Measurements from ENCODE around the gene CACNB1.

The CACNB1 gene

DNA sequence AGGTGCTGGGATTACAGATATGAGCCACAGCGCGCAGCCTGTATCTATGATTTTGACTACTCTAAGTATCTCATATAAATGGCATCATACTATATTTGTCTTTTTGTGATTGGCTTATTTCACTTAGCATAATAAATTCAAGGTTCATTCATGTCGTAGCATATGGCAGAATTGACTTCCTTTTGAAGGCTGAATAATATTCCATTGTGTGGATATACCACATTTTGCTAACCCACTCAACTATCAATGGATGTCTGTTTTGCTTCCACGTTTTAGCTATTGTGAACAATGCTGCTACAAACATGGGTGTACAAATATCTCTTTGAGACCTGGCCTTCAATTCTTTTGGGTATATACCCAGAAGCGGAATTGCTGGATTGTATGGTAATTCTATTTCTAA lies 56.2 kb downstream of the CACNB1 start:
- H3K4me3 ChIP-seq (ENCODE audit: control insufficient read depth, low read depth, low read length), result no peak overlapping the region
- TF ChIP-seq, protein P1, sequence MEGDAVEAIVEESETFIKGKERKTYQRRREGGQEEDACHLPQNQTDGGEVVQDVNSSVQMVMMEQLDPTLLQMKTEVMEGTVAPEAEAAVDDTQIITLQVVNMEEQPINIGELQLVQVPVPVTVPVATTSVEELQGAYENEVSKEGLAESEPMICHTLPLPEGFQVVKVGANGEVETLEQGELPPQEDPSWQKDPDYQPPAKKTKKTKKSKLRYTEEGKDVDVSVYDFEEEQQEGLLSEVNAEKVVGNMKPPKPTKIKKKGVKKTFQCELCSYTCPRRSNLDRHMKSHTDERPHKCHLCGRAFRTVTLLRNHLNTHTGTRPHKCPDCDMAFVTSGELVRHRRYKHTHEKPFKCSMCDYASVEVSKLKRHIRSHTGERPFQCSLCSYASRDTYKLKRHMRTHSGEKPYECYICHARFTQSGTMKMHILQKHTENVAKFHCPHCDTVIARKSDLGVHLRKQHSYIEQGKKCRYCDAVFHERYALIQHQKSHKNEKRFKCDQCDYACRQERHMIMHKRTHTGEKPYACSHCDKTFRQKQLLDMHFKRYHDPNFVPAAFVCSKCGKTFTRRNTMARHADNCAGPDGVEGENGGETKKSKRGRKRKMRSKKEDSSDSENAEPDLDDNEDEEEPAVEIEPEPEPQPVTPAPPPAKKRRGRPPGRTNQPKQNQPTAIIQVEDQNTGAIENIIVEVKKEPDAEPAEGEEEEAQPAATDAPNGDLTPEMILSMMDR (conservative IDR thresholded peaks at IDR 0.05; ENCODE audit: control insufficient read depth, insufficient read depth, low read depth, low read length), result no peak

DNA sequence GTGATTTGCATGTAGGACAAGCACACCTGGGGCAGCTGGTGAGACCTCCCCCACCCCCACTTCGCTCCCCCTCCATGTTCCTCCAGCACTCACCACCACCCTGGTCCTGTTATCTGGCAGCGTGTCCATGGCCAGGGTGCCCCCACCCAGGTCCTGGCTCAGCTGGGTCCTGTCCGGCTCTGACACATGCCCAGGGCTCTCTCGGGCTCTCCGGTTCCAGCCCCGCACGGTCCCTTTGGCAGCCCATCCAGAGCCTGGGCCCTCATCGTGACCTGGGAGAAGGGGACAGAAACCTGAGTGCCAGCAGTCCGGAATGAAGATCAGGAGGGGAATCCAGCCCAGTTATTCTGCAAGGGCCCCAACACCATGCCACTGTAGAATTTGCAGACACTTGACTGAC lies 57.9 kb downstream of the CACNB1 start:
- DNase-seq (ENCODE audit: low read depth), result no peak
- no peak overlapping the region for H3K4me3 ChIP-seq (ENCODE audit: control insufficient read depth, low read depth, low read length)
- TF ChIP-seq, protein P1 (conservative IDR thresholded peaks at IDR 0.05; ENCODE audit: control insufficient read depth, insufficient read depth, low read depth, low read length), result no peak

More for the DNA sequence above, 56.2 kb downstream of the CACNB1 start:
- DNase-seq (ENCODE audit: low read depth), result no peak

DNA sequence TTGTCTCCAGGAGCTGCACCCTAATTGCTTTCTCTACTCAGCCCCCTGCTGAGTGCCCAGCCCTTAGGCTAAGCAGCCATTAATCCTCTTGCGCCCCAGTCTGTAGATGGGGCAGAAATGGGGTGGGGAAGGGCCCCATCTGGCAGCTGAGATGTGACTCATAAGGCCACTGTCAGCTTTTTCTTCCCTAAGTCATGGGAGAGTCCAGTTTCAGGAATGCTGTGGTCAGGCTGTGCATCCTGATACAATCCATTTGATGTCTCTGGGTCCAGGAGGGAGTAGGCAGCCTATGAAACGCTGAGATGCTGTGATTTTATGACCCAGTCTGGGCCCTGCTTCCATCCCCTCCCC lies 58.3 kb downstream of the CACNB1 start:
- TF ChIP-seq, protein P1 (conservative IDR thresholded peaks at IDR 0.05; ENCODE audit: control insufficient read depth, insufficient read depth, low read depth, low read length), result no peak
- H3K4me3 ChIP-seq (ENCODE audit: control insufficient read depth, low read depth, low read length), result no peak overlapping the region
- DNase-seq (ENCODE audit: low read depth), result peak; percentile 86

DNA sequence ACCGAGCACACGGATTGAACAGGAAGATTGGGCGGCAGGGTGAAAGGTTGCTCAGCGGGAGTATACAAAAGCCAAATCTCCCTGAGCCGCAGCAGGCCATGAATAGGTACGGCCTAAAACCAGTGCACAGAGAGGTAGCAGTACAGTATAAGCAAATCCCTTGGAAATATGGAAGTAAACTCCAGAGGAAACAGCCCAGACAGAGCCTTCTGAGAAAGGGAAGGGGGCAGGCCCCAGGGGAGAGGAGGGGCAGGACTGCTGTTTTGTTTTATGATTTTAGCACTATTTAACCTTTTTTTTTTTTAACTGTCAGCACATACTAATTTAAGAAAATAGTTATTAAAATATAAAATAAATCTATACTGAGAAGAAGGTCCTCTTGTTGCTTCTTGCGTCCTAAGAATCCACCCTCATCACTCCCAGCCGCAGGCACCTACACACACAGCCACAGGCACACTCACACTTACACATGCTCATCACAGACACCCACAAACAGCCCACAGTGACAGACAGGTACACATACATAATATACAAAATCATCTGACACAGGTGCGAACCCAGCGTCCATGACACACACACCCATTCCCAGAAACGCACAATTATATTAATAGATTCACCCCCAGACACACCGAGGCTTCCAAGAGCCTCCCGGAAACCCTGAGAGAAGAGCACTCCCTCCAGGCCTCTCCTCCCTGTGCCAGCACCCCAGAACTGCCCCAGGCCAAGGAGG lies 58.9 kb downstream of the CACNB1 start:
- H3K4me3 ChIP-seq (ENCODE audit: control insufficient read depth, low read depth, low read length), result no peak overlapping the region
- no peak for DNase-seq (ENCODE audit: low read depth)
- TF ChIP-seq, protein P1 (conservative IDR thresholded peaks at IDR 0.05; ENCODE audit: control insufficient read depth, insufficient read depth, low read depth, low read length), result no peak

DNA sequence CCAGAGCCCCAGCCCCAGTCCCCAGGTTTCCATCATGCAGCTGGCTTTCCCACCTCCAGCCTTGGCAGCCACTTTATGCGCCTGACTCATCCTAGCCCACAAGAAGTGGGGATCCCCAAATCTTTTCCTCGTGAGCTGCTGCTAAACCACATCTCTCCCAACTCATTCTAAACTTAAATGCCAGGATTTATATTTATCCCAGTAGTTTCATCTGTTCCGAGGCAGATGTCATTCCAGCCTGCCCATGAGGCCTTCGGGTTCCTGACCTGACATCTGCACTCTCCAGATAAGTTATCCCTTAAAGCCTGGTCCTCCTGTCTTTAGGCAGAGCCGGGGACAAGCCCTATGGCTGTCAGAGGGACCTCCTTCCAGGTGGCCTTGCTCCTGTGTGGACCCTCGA lies 62.6 kb downstream of the CACNB1 start:
- H3K4me3 ChIP-seq (ENCODE audit: control insufficient read depth, low read depth, low read length), result no peak overlapping the region
- TF ChIP-seq, protein P1 (conservative IDR thresholded peaks at IDR 0.05; ENCODE audit: control insufficient read depth, insufficient read depth, low read depth, low read length), result no peak
- DNase-seq (ENCODE audit: low read depth), result peak; percentile 35

DNA sequence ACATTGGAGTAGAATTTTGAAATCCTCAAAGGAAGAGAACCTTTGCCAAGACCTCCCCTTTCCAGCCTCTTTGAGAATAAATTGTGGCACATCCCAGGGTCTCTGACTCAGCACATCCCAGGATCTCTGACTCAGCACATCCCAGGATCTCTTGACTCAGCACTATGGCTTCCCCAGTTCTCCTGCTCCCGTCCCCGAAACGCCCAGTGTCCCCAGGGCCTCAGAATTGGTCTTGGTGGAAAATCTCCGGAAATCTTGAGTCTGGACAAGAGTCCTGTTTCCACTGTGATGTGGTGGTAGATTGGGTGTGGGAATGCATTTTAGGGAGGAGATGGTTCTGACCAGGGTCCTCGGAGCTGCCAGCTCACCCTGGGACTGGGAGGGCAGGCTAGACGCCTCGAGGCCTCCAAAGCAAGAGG lies 65.3 kb downstream of the CACNB1 start:
- peak; percentile 91 for DNase-seq (ENCODE audit: low read depth)
- H3K4me3 ChIP-seq (ENCODE audit: control insufficient read depth, low read depth, low read length), result no peak overlapping the region
- TF ChIP-seq, protein P1 (conservative IDR thresholded peaks at IDR 0.05; ENCODE audit: control insufficient read depth, insufficient read depth, low read depth, low read length), result no peak

Data from fibroblast of mammary gland (primary cell).